GM12878 (cell line): ENCODE data around the gene HEPHL1. TPM values are rescaled to one million over a fixed set of nuclear protein-coding genes. Genes with fewer than 3 reads are reported as not detected.

Experiments
- ATF7 ChIP-seq: fragments of 450-650 bp; IDR thresholded peaks from 2 replicates; pipeline ENCODE4 v1.6.1; 2016; ENCODE audit warnings: low read depth, mild to moderate bottlenecking
- CBX3 ChIP-seq: fragments of 200-600 bp; sonication (generic); IDR thresholded peaks from 2 replicates; pipeline ENCODE4 v1.6.1; 2016; ENCODE audit warnings: low read depth, borderline replicate concordance
- CEBPB ChIP-seq, 2 experiments: fragments of 150-350 bp in 1 of 2; IDR thresholded peaks; 2 replicates each; pipeline ENCODE4 v1.6.1; 2012 to 2014; ENCODE audit warnings: low read depth in 2 of 2, low read length in 2 of 2, borderline replicate concordance in 1 of 2, inconsistent platforms in 1 of 2
- CHD1 ChIP-seq: IDR thresholded peaks from 2 replicates; pipeline ENCODE4 v1.6.1; 2012; ENCODE audit warnings: low read depth, low read length, improper control_type of control experiment
- CREM ChIP-seq: IDR thresholded peaks from 2 replicates; pipeline ENCODE4 v1.6.1; 2014; ENCODE audit warnings: antibody characterized with exemption, low read depth
- ETV6 ChIP-seq, 2 experiments: fragments of 450-650 bp in 1 of 2; IDR thresholded peaks in 1 of 2; conservative IDR thresholded peaks in 1 of 2; 2 replicates each; pipeline ENCODE4 v1.6.1; 2014; ENCODE audit warnings: antibody characterized with exemption in 1 of 2, borderline replicate concordance in 1 of 2, low read depth in 1 of 2, mild to moderate bottlenecking in 1 of 2, moderate library complexity in 1 of 2
- HDGF ChIP-seq: fragments of 450-650 bp; IDR thresholded peaks from 2 replicates; pipeline ENCODE4 v1.6.1; 2016; ENCODE audit warnings: antibody characterized with exemption
- NFIC ChIP-seq: IDR thresholded peaks from 2 replicates; pipeline ENCODE4 v1.6.1; 2012; ENCODE audit warnings: low read depth, mild to moderate bottlenecking, inconsistent platforms, low read length, moderate library complexity
- NFXL1 ChIP-seq: fragments of 450-650 bp; IDR thresholded peaks from 2 replicates; pipeline ENCODE4 v1.6.1; 2017; ENCODE audit warnings: antibody characterized with exemption, mild to moderate bottlenecking, borderline replicate concordance
- NRF1 ChIP-seq: conservative IDR thresholded peaks from 2 replicates; pipeline ENCODE4 v1.6.1; 2011; ENCODE audit warnings: mild to moderate bottlenecking, low read depth, low read length, improper control_type of control experiment
- PML ChIP-seq: IDR thresholded peaks from 2 replicates; pipeline ENCODE4 v1.6.1; 2012; ENCODE audit warnings: low read length, inconsistent platforms
- POLR2A ChIP-seq: IDR thresholded peaks from 2 replicates; pipeline ENCODE4 v1.6.1; 2011; ENCODE audit warnings: low read depth, mild to moderate bottlenecking, low read length
- RB1 ChIP-seq: fragments of 450-650 bp; formaldehyde crosslinking; IDR thresholded peaks from 2 replicates; pipeline ENCODE4 v1.6.1; 2017; ENCODE audit warnings: mild to moderate bottlenecking, borderline replicate concordance
- RBBP5 ChIP-seq: fragments of 200-600 bp; sonication (generic); conservative IDR thresholded peaks from 2 replicates; pipeline ENCODE4 v1.6.1; 2016
- SMAD1 ChIP-seq: fragments of 450-650 bp; IDR thresholded peaks from 2 replicates; pipeline ENCODE4 v1.6.1; 2018; ENCODE audit warnings: mild to moderate bottlenecking, low read depth; ENCODE audit not compliant: partially characterized antibody
- SMARCA5 ChIP-seq: fragments of 450-650 bp; IDR thresholded peaks from 2 replicates; pipeline ENCODE4 v1.6.1; 2017; ENCODE audit warnings: mild to moderate bottlenecking
- TCF12 ChIP-seq: IDR thresholded peaks from 2 replicates; pipeline ENCODE4 v1.6.1; 2011; ENCODE audit warnings: low read depth, mild to moderate bottlenecking, low read length
- WRNIP1 ChIP-seq: IDR thresholded peaks from 2 replicates; pipeline ENCODE4 v1.6.1; 2011; ENCODE audit warnings: low read depth, low read length, improper control_type of control experiment, borderline replicate concordance
- polyA plus RNA-seq, 11 experiments: library from polyadenylated mRNA; depleted of rRNA in 4 of 11; unstranded in 6 of 11; stranded (reverse) in 5 of 11; fragments of >200 nt; fragmentation: Nextera tagmentation in 4 of 11; fragmentation: Illumina TruSeq in 1 of 11; extraction: Ambion mirVana in 4 of 11; extraction: Trizol in 1 of 11; gene quantifications; 1 replicate in 1 of 11; 2 replicates in 10 of 11; pipeline versions ENCODE4 v1.2.1 to v1.2.3, GENCODE V29; 2011 to 2016; ENCODE audit warnings: inconsistent platforms in 2 of 11, missing spikeins in 2 of 11, low read depth in 1 of 11
- total RNA-seq, 4 experiments: library from RNA; depleted of rRNA in 3 of 4; stranded (reverse); fragments of >200 nt in 3 of 4; fragmentation: Illumina TruSeq in 1 of 4; extraction: Trizol in 1 of 4; gene quantifications; 2 replicates each; pipeline versions ENCODE4 v1.2.1 to v1.2.3, GENCODE V29; 2013 to 2021
- TF ChIP-seq, protein P1 (sequence below): IDR thresholded peaks from 2 replicates; pipeline ENCODE4 v1.6.1; 2011; ENCODE audit warnings: borderline replicate concordance, low read depth, mild to moderate bottlenecking, moderate library complexity, mixed read lengths, low read length; ENCODE audit not compliant: insufficient read depth; ENCODE audit errors: extremely low read length
- TF ChIP-seq, protein P2 (sequence below): fragments of 450-650 bp; IDR thresholded peaks from 2 replicates; pipeline ENCODE4 v1.6.1; 2017; ENCODE audit warnings: low read depth, mild to moderate bottlenecking, moderate library complexity
- TF ChIP-seq, protein P3 (sequence below): fragments of 450-650 bp; IDR thresholded peaks from 2 replicates; pipeline ENCODE4 v1.6.1; 2017; ENCODE audit warnings: mild to moderate bottlenecking, moderate library complexity
- TF ChIP-seq, protein P4 (sequence below): IDR thresholded peaks from 2 replicates; pipeline ENCODE4 v1.6.1; 2011; ENCODE audit warnings: borderline replicate concordance, low read depth, mild to moderate bottlenecking, moderate library complexity, low read length; ENCODE audit not compliant: insufficient read depth, poor library complexity, severe bottlenecking

The HEPHL1 gene
- total and polyA plus RNA-seq, 10 of the 15 experiments (the other 5 are each of a cell fraction or from before 2014, with no cell fraction given), result 0.02 to 0.08 (median 0.05) TPM; not detected in 6

DNA sequence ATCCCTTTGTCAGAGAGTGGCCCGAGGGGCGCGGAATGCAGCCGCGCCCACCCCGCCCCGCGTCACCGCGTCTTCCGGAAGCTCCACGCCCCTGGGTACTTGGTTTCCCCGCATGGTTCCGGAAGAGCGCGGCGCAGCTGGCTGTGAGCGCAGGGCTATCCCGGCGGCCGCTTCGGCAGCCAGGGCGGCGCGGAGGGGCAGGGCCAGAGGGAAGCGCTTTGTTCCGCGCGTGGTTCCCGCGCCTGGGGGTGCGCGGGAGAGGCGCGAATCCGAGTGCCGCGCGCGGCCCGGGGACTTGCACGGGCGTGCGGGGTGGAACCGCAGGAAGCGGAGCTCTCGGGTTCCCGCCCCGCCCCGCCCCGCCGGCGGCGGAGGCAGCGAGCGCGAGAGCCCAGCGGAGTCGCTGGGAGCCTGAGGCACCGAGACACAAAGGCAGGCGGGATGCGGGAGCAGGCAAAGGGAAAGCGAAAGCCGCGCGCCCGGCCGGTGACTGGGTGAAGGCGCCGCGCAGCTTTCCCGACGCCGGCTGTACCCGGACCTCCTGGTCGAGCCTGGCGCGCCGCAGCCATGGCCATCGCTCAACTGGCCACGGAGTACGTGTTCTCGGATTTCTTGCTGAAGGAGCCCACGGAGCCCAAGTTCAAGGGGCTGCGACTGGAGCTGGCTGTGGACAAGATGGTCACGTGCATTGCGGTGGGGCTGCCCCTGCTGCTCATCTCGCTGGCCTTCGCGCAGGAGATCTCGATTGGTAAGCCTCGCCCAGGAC lies 107.8 kb downstream of the HEPHL1 start, which contains the start of gene PANX1 (continued):
- TF ChIP-seq WRNIP1 (no peak), CREM (peak; percentile 50), RB1 (peak; percentile 42; the same call in 1 of the 2 replicates), PML (peak; percentile 64), SMAD1 (no peak), NFIC (no peak), CHD1 (no peak; the same call in 1 of the 2 replicates), ETV6 (conservative IDR thresholded peaks at IDR 0.05 in 1 of 2, IDR thresholded peaks at IDR 0.05 in 1 of 2; ENCODE audit: borderline replicate concordance in 1 of 2, low read depth in 1 of 2) (peak in 1 of 2 experiments; percentile 70; a peak in 1 of 4 replicates), HDGF (0 out of 2 replicates have a peak, but pooled peaks have one; percentile 60), SMARCA5 (0 out of 2 replicates have a peak, but pooled peaks have one; percentile 72), NRF1 (no peak), ATF7 (no peak), RBBP5 (no peak; the same call in 1 of the 2 replicates), CEBPB (IDR thresholded peaks at IDR 0.05; ENCODE audit: borderline replicate concordance in 1 of 2, low read depth in 2 of 2, low read length in 2 of 2) (no peak), CBX3 (no peak), POLR2A (peak; percentile 83), TCF12 (peak; percentile 75), NFXL1 (no peak)
- TF ChIP-seq, protein P1, sequence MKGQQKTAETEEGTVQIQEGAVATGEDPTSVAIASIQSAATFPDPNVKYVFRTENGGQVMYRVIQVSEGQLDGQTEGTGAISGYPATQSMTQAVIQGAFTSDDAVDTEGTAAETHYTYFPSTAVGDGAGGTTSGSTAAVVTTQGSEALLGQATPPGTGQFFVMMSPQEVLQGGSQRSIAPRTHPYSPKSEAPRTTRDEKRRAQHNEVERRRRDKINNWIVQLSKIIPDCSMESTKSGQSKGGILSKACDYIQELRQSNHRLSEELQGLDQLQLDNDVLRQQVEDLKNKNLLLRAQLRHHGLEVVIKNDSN, result peak; percentile 80
- TF ChIP-seq, protein P2, sequence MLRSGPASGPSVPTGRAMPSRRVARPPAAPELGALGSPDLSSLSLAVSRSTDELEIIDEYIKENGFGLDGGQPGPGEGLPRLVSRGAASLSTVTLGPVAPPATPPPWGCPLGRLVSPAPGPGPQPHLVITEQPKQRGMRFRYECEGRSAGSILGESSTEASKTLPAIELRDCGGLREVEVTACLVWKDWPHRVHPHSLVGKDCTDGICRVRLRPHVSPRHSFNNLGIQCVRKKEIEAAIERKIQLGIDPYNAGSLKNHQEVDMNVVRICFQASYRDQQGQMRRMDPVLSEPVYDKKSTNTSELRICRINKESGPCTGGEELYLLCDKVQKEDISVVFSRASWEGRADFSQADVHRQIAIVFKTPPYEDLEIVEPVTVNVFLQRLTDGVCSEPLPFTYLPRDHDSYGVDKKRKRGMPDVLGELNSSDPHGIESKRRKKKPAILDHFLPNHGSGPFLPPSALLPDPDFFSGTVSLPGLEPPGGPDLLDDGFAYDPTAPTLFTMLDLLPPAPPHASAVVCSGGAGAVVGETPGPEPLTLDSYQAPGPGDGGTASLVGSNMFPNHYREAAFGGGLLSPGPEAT, result peak; percentile 11
- TF ChIP-seq, protein P3, sequence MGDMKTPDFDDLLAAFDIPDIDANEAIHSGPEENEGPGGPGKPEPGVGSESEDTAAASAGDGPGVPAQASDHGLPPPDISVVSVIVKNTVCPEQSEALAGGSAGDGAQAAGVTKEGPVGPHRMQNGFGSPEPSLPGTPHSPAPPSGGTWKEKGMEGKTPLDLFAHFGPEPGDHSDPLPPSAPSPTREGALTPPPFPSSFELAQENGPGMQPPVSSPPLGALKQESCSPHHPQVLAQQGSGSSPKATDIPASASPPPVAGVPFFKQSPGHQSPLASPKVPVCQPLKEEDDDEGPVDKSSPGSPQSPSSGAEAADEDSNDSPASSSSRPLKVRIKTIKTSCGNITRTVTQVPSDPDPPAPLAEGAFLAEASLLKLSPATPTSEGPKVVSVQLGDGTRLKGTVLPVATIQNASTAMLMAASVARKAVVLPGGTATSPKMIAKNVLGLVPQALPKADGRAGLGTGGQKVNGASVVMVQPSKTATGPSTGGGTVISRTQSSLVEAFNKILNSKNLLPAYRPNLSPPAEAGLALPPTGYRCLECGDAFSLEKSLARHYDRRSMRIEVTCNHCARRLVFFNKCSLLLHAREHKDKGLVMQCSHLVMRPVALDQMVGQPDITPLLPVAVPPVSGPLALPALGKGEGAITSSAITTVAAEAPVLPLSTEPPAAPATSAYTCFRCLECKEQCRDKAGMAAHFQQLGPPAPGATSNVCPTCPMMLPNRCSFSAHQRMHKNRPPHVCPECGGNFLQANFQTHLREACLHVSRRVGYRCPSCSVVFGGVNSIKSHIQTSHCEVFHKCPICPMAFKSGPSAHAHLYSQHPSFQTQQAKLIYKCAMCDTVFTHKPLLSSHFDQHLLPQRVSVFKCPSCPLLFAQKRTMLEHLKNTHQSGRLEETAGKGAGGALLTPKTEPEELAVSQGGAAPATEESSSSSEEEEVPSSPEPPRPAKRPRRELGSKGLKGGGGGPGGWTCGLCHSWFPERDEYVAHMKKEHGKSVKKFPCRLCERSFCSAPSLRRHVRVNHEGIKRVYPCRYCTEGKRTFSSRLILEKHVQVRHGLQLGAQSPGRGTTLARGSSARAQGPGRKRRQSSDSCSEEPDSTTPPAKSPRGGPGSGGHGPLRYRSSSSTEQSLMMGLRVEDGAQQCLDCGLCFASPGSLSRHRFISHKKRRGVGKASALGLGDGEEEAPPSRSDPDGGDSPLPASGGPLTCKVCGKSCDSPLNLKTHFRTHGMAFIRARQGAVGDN, result peak; percentile 48; the same call in 1 of the 2 replicates
- TF ChIP-seq, protein P4, sequence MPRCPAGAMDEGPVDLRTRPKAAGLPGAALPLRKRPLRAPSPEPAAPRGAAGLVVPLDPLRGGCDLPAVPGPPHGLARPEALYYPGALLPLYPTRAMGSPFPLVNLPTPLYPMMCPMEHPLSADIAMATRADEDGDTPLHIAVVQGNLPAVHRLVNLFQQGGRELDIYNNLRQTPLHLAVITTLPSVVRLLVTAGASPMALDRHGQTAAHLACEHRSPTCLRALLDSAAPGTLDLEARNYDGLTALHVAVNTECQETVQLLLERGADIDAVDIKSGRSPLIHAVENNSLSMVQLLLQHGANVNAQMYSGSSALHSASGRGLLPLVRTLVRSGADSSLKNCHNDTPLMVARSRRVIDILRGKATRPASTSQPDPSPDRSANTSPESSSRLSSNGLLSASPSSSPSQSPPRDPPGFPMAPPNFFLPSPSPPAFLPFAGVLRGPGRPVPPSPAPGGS, result no peak
